Cardiac fibroblast (primary cell): ENCODE measurements around the gene BOLL.

Experiments
- DNase-seq, 2 donors: peaks; one replicate each; pipeline versions ENCODE4 v3.0.0 to v3.0.0-alpha.2; 2010; ENCODE audit warnings: low read depth in 2 of 2
- H3K4me3 ChIP-seq, 2 donors: replicated peaks in 1 of 2; 1 replicate in 1 of 2; 2 replicates in 1 of 2; pipeline ENCODE4 v1.5.1; 2011; ENCODE audit warnings: low read depth in 2 of 2, low read length in 2 of 2, mild to moderate bottlenecking in 2 of 2, moderate library complexity in 1 of 2
- TF ChIP-seq, protein P1 (sequence below): IDR thresholded peaks from one replicate; pipeline ENCODE4 v1.5.1; 2011; ENCODE audit warnings: low read depth, mild to moderate bottlenecking, low read length, inconsistent platforms

The BOLL gene

DNA sequence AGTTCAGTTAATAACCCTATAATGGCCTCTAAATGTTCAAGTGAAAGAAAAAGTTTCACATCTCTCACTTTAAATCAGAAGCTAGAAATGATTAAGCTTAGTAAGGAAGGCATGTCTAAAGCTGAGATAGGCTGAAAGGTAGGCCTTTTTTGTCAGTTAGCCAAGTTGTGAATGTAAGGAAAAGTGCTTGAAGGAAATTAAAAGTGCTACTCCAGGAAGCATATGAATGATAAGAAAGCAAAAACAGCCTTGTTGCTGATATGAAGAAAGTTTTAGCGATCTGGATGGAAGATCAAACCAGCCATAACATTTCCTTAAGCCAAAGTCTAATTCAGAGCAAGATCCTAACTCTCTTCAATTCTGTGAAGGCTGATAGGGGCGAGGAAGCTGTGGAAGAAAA, 29.4 kb upstream of the BOLL start:
- H3K4me3 ChIP-seq = no peak overlapping the region
- TF ChIP-seq, protein P1, sequence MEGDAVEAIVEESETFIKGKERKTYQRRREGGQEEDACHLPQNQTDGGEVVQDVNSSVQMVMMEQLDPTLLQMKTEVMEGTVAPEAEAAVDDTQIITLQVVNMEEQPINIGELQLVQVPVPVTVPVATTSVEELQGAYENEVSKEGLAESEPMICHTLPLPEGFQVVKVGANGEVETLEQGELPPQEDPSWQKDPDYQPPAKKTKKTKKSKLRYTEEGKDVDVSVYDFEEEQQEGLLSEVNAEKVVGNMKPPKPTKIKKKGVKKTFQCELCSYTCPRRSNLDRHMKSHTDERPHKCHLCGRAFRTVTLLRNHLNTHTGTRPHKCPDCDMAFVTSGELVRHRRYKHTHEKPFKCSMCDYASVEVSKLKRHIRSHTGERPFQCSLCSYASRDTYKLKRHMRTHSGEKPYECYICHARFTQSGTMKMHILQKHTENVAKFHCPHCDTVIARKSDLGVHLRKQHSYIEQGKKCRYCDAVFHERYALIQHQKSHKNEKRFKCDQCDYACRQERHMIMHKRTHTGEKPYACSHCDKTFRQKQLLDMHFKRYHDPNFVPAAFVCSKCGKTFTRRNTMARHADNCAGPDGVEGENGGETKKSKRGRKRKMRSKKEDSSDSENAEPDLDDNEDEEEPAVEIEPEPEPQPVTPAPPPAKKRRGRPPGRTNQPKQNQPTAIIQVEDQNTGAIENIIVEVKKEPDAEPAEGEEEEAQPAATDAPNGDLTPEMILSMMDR = no peak
- no peak for DNase-seq

DNA sequence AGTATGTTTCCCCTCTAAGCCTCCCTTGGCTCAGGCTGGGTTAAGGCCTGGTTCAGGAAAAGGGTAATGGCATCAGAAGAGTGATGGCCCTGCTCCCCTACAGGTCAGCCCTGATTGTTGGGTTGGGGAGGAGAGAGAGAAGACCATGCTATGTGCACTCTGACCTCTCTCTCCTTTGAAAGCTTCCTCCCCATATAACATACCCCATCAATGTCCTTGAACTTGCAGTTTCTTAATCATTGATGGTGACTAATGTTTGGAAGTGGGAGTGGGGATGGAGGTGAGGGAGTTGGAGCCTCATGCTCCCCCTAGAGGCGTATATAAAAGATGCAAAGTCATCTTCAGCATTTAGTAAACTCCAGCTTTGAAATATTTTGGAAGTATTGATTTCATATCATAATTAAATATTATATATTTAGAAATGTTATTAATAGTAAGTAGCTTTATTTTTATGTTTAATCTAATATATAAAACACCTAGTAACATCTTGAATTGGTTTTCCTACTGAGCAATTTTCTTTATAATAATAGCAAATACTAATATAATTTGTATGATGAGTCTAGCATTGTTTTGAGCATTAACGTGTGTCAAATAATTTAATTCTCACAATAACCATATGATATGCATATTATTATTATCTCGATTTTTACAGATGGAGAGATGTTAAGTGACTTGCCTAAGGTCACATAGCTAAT, 28.1 kb upstream of the BOLL start:
- DNase-seq = peak; percentile 52 to 78
- TF ChIP-seq, protein P1 = peak; percentile 71
- H3K4me3 ChIP-seq = no peak overlapping the region

DNA sequence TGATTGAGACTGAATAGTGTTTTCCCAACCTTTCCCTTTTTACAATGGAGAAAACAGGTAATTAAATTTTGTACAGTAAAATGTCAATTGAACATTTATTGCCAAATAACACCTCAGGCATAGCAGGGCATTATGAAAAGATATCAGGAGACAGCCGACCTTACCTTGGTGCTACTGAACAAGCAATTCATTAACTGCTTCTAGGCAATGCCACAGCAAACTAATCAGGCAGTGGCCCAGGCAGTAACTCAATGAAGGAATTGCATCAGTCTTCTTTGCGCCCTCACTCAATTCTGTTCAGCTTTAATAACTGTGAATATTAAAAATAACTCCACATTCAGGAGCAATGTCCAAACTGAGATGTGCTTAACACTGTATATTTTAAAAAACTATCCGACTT, 25.4 kb upstream of the BOLL start:
- H3K4me3 ChIP-seq = no peak overlapping the region
- TF ChIP-seq, protein P1 = no peak
- no peak for DNase-seq

DNA sequence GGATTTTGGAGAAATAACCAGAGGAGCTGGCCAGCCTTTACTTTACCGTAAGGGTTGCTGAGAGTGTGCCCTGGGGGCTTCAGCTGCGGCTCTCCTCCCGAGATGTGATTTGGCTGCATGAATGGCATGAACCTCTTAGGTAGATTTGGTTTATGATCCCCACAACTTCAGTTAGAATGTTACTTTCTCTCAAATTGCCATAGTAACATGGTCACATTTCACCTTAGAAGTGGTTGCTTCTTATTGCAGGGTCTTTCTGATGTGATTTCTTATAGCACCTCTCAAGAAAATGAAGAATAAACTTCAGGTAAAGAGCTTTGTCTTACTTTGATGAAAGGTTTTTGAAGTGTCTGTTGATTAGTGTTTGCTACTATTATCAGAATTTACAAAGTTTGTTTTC, 24.9 kb upstream of the BOLL start:
- TF ChIP-seq, protein P1 = no peak

DNA sequence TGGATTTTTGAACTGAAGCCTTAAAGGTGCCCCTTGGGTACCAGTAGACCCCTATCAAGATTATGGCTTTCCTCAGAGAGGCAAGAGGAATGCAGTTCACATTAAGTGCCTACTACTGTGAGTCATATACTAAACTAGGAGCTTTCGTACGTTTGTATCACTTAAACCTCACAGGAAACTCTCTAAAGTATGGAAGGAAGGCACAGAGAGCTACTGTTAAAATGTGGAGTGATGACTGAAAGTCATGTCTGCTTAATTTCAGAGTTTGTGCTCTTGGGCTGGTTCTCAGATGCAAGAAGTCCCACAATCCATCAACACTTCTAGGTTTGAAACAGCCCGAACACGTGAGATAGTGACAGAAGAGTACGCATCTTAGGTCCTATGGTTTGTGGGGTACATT, 23.9 kb upstream of the BOLL start:
- H3K4me3 ChIP-seq = no peak overlapping the region
- TF ChIP-seq, protein P1 = no peak
- DNase-seq = peak in 1 of 2 donors; percentile 23

More for the DNA sequence above, 24.9 kb upstream of the BOLL start:
- DNase-seq = no peak
- no peak overlapping the region for H3K4me3 ChIP-seq

DNA sequence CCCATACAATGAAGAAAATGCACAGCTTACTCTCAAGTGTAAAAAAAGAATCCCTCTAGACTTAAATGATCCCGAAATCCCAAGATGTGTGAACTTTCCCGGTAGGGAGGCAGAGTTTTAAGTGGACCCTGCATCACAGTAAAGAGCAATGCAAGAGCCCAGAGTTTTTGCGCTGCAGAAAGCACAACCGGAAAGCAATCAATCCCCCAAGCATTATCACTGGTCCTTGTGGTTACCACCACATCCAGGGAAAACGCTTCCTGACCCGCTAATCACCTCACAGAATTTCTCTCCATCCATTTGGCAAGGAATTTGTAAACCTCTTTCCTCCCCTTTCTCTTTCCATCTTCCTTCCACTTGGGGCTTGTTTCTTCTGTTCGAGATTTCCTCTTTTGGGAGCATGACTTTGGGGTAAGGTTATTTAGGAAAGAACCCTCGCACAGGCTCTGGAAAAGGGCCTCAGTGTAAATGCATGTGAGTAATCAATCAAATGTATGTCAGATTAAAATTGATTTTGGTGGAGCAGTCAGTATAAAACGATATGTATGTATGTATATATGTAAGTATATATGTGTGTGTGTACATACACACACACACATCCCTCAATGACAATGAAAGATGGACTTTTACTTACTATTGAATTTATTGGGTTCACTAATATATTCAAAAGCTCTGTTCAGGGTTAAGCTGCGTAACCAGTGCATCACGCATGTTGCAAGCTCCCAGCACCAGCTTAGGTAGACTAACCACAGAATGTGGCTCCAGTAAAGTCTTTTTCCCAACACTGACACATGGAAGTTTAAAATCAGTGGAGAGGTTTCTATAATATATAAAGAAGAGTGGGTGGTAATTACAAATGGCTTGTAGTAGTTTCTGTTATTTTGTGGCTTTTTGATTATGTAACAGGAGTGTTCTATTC, 20.9 kb upstream of the BOLL start:
- TF ChIP-seq, protein P1 = no peak
- DNase-seq = peak; percentile 22 to 23
- H3K4me3 ChIP-seq = peak overlapping the region; percentile 63 to 85
